ENCODE measurements around the gene THSD4.

GRCh38 chr15:71669688-71670087 lies 554.4 kb downstream of the THSD4 start:
- TF ChIP-seq POLR2A (IDR thresholded peaks at IDR 0.05) (no peak), CTCF (IDR thresholded peaks at IDR 0.05) (no peak)
